A549 (cell line): Measurements from ENCODE around the gene CELF3.

Source experiments
- BHLHE40 ChIP-seq: IDR thresholded peaks from 2 replicates; pipeline ENCODE4 v1.6.1; 2012; ENCODE audit warnings: low read depth, low read length, inconsistent platforms
- NFE2L2 ChIP-seq: fragments of 150-350 bp; conservative IDR thresholded peaks from 2 replicates; pipeline ENCODE4 v1.6.1; 2014; ENCODE audit warnings: low read length
- PHF8 ChIP-seq: fragments of 200-600 bp; sonication (generic); IDR thresholded peaks from 2 replicates; pipeline ENCODE4 v1.6.1; 2016; ENCODE audit warnings: low read depth, mild to moderate bottlenecking, antibody characterized with exemption, moderate library complexity, borderline replicate concordance
- TF ChIP-seq, protein P1 (sequence below): fragments of >200 bp; sonication (Bioruptor Twin); formaldehyde crosslinking; IDR thresholded peaks from 3 replicates; pipeline ENCODE4 v1.5.1; 2016
- TF ChIP-seq, protein P2 (sequence below): fragments of 150-350 bp; IDR thresholded peaks from 2 replicates; pipeline ENCODE4 v1.6.1; 2014; ENCODE audit warnings: low read depth, mild to moderate bottlenecking, low read length

DNA sequence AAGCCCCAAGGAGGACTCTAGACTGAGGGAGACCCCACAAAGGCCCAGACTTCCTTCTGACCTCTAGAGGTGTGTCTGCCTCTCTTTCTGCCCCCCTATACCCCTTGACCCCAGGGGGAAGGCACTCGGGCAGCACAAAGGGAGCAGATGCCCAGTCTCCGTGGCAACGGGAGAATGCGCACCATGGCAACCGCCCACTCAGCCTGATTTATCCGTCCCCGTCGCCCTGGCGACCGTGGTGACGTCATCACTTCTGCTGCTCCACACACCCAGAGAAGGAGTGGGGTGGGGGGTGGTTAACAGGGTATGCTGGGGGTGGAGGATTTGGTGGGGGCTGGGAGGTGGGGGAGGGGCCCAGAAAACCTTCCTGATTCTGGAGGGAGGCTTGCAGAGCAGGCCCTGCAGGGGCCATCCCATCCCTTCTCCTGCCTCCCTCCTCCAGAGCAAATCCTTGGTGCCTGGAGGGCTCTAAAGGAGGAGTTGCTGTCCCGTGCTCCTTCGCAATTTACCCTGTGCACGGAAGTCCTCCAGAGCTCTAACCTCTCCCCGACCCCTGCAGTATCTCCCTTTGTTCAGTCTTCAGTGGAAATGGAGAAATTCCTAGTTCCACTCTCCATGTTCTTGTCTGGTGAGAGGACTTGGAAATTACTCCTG, 6.3 kb downstream of the CELF3 start:
- TF ChIP-seq, protein P1, sequence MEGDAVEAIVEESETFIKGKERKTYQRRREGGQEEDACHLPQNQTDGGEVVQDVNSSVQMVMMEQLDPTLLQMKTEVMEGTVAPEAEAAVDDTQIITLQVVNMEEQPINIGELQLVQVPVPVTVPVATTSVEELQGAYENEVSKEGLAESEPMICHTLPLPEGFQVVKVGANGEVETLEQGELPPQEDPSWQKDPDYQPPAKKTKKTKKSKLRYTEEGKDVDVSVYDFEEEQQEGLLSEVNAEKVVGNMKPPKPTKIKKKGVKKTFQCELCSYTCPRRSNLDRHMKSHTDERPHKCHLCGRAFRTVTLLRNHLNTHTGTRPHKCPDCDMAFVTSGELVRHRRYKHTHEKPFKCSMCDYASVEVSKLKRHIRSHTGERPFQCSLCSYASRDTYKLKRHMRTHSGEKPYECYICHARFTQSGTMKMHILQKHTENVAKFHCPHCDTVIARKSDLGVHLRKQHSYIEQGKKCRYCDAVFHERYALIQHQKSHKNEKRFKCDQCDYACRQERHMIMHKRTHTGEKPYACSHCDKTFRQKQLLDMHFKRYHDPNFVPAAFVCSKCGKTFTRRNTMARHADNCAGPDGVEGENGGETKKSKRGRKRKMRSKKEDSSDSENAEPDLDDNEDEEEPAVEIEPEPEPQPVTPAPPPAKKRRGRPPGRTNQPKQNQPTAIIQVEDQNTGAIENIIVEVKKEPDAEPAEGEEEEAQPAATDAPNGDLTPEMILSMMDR: no peak
- no peak for TF ChIP-seq PHF8
- TF ChIP-seq NFE2L2: no peak
- no peak for TF ChIP-seq BHLHE40
- TF ChIP-seq, protein P2, sequence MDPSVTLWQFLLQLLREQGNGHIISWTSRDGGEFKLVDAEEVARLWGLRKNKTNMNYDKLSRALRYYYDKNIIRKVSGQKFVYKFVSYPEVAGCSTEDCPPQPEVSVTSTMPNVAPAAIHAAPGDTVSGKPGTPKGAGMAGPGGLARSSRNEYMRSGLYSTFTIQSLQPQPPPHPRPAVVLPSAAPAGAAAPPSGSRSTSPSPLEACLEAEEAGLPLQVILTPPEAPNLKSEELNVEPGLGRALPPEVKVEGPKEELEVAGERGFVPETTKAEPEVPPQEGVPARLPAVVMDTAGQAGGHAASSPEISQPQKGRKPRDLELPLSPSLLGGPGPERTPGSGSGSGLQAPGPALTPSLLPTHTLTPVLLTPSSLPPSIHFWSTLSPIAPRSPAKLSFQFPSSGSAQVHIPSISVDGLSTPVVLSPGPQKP: no peak
